Lung (tissue), 12 donors: ENCODE results near the gene ZNF536. TPM values are rescaled to one million over a fixed set of nuclear protein-coding genes. Genes with fewer than 3 reads are reported as not detected.

Source experiments
- ATAC-seq: fragments of 200-7000 bp; cut with Tn5 transposase; one replicate; pipeline ENCODE4 v1.9.1; 2020; ENCODE audit warnings: moderate number of reproducible peaks; ENCODE audit not compliant: insufficient read depth, low FRiP score
- DNase-seq, 3 donors: peaks; one replicate each; pipeline ENCODE4 v3.0.0-alpha.2; 2013 to 2017
- H3K27ac ChIP-seq, 2 donors: one replicate each; pipeline ENCODE4 v1.5.1; 2013; ENCODE audit warnings: mild to moderate bottlenecking in 2 of 2, moderate library complexity in 2 of 2, control low read depth in 1 of 2, inconsistent platforms in 1 of 2, low read depth in 1 of 2, low read length in 1 of 2
- H3K27me3 ChIP-seq, 3 donors: one replicate each; pipeline ENCODE4 v1.5.1; 2013; ENCODE audit warnings: low read length in 2 of 3; ENCODE audit not compliant: control insufficient read depth in 3 of 3, insufficient read depth in 3 of 3
- H3K36me3 ChIP-seq, 4 donors: one replicate each; pipeline ENCODE4 v1.5.1; 2013; ENCODE audit warnings: low read length in 4 of 4, mild to moderate bottlenecking in 1 of 4, moderate library complexity in 1 of 4; ENCODE audit not compliant: control insufficient read depth in 4 of 4, insufficient read depth in 4 of 4
- H3K4me1 ChIP-seq, 5 donors: one replicate each; pipeline ENCODE4 v1.5.1; 2013; ENCODE audit warnings: low read length in 5 of 5, mild to moderate bottlenecking in 2 of 5, moderate library complexity in 1 of 5; ENCODE audit not compliant: control insufficient read depth in 5 of 5, insufficient read depth in 5 of 5
- H3K4me3 ChIP-seq: one replicate; pipeline ENCODE4 v1.5.1; 2013; ENCODE audit warnings: mild to moderate bottlenecking, control low read depth, moderate library complexity
- H3K9ac ChIP-seq, 2 donors: one replicate each; pipeline ENCODE4 v1.5.1; 2013; ENCODE audit warnings: low read length in 2 of 2, control low read depth in 1 of 2; ENCODE audit not compliant: insufficient read depth in 1 of 2
- H3K9me3 ChIP-seq, 4 donors: one replicate each; pipeline ENCODE4 v1.5.1; 2013; ENCODE audit warnings: low read length in 3 of 4, mild to moderate bottlenecking in 1 of 4, moderate library complexity in 1 of 4; ENCODE audit not compliant: control insufficient read depth in 4 of 4, insufficient read depth in 3 of 4
- CTCF ChIP-seq: IDR thresholded peaks from 2 replicates; pipeline ENCODE4 v1.5.1; 2012; ENCODE audit warnings: mild to moderate bottlenecking; ENCODE audit errors: control extremely low read depth, extremely low read depth
- WGBS, 2 donors: extraction: QIAGEN DNeasy Blood & Tissue Kit; methylation state at CpG; one replicate each; pipeline ENCODE4 v1.1.7; 2013; 5-methylcytosine and 5-hydroxymethylcytosine counted together
- polyA plus RNA-seq, 2 donors: library from polyadenylated mRNA; stranded (reverse); fragments of 200-250 nt; gene quantifications; one replicate each; pipeline ENCODE4 v1.2.1, GENCODE V29; 2013
- total RNA-seq, 2 donors: library from RNA; depleted of rRNA in 1 of 2; stranded (reverse); fragments of >200 nt in 1 of 2; gene quantifications; one replicate each; pipeline ENCODE4 v1.2.1, GENCODE V29; 2014 to 2021
- donor health status: control.
- donor health status: control.
- donor health status: Bipolar disorder and iron deficiency.
- donor health status: healthy.
- donor health status: DM: yes; HTN: yes; CAD: no.

The ZNF536 gene
- total and polyA plus RNA-seq, 4 donors, result 0.07 to 5.6 (median 0.21) TPM

GRCh38 chr19:30488191-30488590 lies 116.0 kb downstream of the ZNF536 start:
- Histone ChIP-seq H3K36me3 (no peaks in the 10 kb centered on the region), H3K9ac (no peak overlapping the region), H3K4me3 (no peak overlapping the region), H3K27me3 (peaks cover 0 to 11% (median 0%) of the 10 kb centered on the region in 3 donors), H3K4me1 (peaks cover 0 to 12% (median 0%) of the 10 kb centered on the region in 5 donors), H3K27ac (no peak overlapping the region), H3K9me3 (no peaks in the 10 kb centered on the region)
- DNase-seq, result no peak
- TF ChIP-seq CTCF, result no peak
- 71 to 82% methylated on average over 3 of the region's 3 CpGs for WGBS, 2 donors
- ATAC-seq, result no peak

- H3K9ac ChIP-seq, result no peak overlapping the region
- H3K36me3 ChIP-seq, result no peaks in the 10 kb centered on the region
- WGBS, 2 donors, result 92% methylated on average over 8 of the region's 8 CpGs
- TF ChIP-seq CTCF, result no peak
- peaks cover 0 to 2% (median 0%) of the 10 kb centered on the region in 4 donors for H3K9me3 ChIP-seq
- DNase-seq (no peak), ATAC-seq (no peak)
- no peak overlapping the region for H3K4me3 ChIP-seq
- H3K4me1 ChIP-seq, result peaks cover 0 to 12% (median 0%) of the 10 kb centered on the region in 5 donors
- peaks cover 0 to 16% (median 0%) of the 10 kb centered on the region in 3 donors for H3K27me3 ChIP-seq
- no peak overlapping the region for H3K27ac ChIP-seq
Measured at GRCh38 chr19:30490760-30491159, 118.6 kb downstream of the ZNF536 start.

GRCh38 chr19:30492586-30493270 lies 120.5 kb downstream of the ZNF536 start:
- no peak overlapping the region for H3K4me3 ChIP-seq
- ATAC-seq (no peak), DNase-seq (peak in 2 of 3 donors; percentile 25 to 27)
- no peak overlapping the region for H3K27ac ChIP-seq
- H3K9ac ChIP-seq, result no peak overlapping the region
- no peak for TF ChIP-seq CTCF
- H3K36me3 ChIP-seq, result no peaks in the 10 kb centered on the region
- peaks cover 0 to 16% (median 6%) of the 10 kb centered on the region in 3 donors for H3K27me3 ChIP-seq
- peaks cover 0 to 12% (median 0%) of the 10 kb centered on the region in 5 donors for H3K4me1 ChIP-seq
- peaks cover 0 to 2% (median 0%) of the 10 kb centered on the region in 4 donors for H3K9me3 ChIP-seq
- 32 to 34% methylated on average over 11 of the region's 11 CpGs for WGBS, 2 donors
